Large intestine (tissue), 3 donors: Measurements from ENCODE around the gene KRT28. TPM values are rescaled to one million over a fixed set of nuclear protein-coding genes. Genes with fewer than 3 reads are reported as not detected.

Source experiments
- DNase-seq, 2 donors: peaks; one replicate each; pipeline versions ENCODE4 v3.0.0 to v3.0.0-alpha.2; 2013
- H3K27ac ChIP-seq: one replicate; pipeline ENCODE4 v1.5.1; 2013; ENCODE audit warnings: low read length
- H3K27me3 ChIP-seq: 2 replicates; pipeline ENCODE4 v1.6.1; 2013; ENCODE audit warnings: low read length; ENCODE audit not compliant: control insufficient read depth, insufficient read depth
- H3K36me3 ChIP-seq: 2 replicates; pipeline ENCODE4 v1.6.1; 2013; ENCODE audit warnings: low read length; ENCODE audit not compliant: control insufficient read depth, insufficient read depth
- H3K4me1 ChIP-seq: one replicate; pipeline ENCODE4 v1.6.1; 2013; ENCODE audit warnings: low read length; ENCODE audit not compliant: control insufficient read depth, insufficient read depth
- H3K4me3 ChIP-seq: one replicate; pipeline ENCODE4 v1.5.1; 2013; ENCODE audit warnings: low read length
- H3K9me3 ChIP-seq: one replicate; pipeline ENCODE4 v1.6.1; 2013; ENCODE audit warnings: mild to moderate bottlenecking, low read depth, low read length, moderate library complexity; ENCODE audit not compliant: control insufficient read depth
- WGBS: methylation state at CpG from one replicate; pipeline ENCODE4 v1.1.5; 2013; ENCODE audit warnings: low lambda C conversion rate; ENCODE audit not compliant: insufficient coverage; 5-methylcytosine and 5-hydroxymethylcytosine counted together
- polyA plus RNA-seq: library from polyadenylated mRNA; unstranded; fragments of 120-200 nt; gene quantifications from one replicate; pipeline ENCODE4 v1.2.1, GENCODE V29; 2013

The KRT28 gene
- polyA plus RNA-seq, 1 donor: not detected

DNA sequence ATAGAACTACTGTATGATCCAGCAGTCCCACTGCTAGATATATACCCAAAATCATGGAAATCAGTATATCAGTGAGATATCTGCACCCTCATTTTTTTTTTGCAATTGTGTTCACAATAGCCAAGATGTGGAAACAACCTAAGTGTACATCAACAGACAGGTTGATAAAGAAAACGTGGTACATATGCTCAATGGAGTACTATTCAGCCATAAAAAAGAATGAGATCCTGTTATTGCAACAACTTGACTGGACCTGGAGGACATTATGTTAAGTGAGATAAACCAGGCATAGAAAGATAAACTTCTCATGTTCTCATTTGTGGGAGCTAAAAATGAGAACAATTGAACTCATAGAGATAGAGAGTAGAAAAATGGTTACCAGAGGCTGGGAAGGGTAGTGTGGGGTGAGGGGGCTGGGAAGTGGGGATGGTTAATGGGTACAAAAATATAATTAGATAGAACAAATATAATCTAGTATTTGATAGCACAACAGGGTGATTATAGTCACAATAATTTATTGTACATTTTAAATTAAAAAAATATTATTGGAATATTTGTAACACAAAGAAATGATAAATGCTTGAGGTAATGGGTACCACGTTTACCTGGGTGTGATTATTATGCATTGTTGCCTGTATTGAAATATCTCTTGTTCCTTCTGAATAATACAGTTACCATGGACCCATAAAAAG lies 30.5 kb upstream of the KRT28 start:
- Histone ChIP-seq H3K9me3 (no peaks in the 10 kb centered on the region), H3K4me1 (no peaks in the 10 kb centered on the region), H3K4me3 (no peak overlapping the region), H3K27ac (no peak overlapping the region), H3K36me3 (peaks cover 6% of the 10 kb centered on the region), H3K27me3 (no peaks in the 10 kb centered on the region)
- whole genome bisulfite sequencing: no CpG with 5 or more reads among the region's 2 CpGs
- DNase-seq: no peak

DNA sequence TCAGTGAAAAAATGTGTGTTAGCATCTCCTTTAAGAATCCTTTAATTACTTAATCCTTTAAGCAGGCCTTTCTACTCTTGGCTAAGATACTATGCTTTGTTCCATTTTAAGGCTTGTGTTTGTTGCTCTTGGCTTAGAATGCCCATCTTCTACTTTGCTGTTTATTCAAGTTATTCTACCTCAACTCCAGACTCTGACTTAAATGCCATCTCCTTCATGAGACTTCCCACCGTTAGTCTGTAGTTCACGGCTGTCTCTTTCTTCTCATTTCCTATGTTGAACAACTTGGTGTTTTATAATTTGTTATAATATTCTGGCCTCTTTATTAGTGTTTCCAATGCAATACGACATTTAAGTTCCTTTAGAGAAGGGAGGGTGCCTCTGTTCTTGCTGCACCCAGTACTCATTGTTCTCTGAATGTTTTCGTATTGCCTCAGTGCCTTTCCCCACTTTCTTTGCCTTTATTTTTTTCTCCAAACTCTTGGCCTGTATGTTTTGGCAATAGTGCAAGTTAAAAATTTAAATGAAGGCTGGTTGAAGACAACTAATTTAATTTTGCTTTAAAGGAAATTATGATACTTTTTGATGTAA lies 28.8 kb upstream of the KRT28 start:
- 95% methylated on average over 3 of the region's 4 CpGs for WGBS
- Histone ChIP-seq H3K9me3 (no peaks in the 10 kb centered on the region), H3K27me3 (no peaks in the 10 kb centered on the region), H3K4me3 (no peak overlapping the region), H3K36me3 (no peaks in the 10 kb centered on the region), H3K4me1 (no peaks in the 10 kb centered on the region), H3K27ac (no peak overlapping the region)
- no peak for DNase-seq

DNA sequence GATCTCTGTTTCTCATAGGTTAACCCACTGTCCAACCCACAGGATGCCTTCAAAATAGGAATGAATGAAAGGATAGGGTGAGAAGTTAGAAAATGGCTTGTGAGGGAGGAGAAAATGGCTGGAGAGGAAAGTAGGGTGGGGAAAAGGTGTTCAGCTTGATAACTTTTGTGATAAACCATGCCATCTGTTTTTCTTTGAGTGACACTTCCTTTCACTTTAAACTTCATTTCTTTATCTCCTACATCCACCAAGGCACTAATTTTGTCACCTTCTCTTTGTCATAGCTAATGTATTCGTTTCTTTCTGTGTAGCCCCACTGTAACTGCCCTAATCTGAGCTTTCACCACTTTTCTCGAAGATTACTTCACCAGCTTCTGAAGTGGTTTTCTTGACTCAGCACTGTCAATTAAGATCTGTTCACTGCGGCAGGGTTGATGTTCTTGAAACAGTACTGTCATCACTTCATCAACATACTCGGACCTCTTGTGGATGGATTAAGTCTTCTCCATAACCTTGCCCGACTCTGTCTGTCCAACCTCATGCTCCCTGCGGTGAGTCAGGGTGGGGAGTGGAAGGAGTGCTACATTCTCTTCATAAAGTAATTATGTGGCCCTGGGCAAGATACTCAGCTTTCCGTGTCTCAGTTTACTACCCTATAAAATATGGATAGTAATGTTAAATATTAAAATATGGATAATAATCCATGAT lies 28.1 kb upstream of the KRT28 start:
- H3K4me3 ChIP-seq: no peak overlapping the region
- H3K9me3 ChIP-seq: no peaks in the 10 kb centered on the region
- no peak overlapping the region for H3K27ac ChIP-seq
- DNase-seq: no peak
- no peaks in the 10 kb centered on the region for H3K4me1 ChIP-seq
- 67% methylated on average over 1 of the region's 7 CpGs for WGBS
- no peaks in the 10 kb centered on the region for H3K36me3 ChIP-seq
- no peaks in the 10 kb centered on the region for H3K27me3 ChIP-seq

DNA sequence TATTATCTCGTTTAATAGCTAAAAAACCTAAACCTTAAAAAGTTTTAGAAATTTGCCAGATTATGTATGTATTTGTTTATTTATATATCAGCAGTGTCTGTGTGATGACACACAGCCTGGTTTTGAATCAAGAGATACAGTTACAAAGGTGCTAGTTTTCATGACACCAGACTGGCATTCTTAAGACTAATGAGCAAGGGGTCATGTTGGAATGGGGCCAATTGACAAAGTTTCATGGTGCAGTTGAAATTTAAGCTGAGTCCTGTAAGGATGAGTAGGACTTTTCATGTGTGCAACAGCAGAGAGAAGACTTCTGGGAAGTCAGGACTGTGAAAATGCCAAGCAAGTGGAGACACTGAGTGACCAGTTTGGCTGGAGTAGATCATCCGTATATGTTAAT lies 25.8 kb upstream of the KRT28 start:
- no peak overlapping the region for H3K27ac ChIP-seq
- no peaks in the 10 kb centered on the region for H3K27me3 ChIP-seq
- H3K36me3 ChIP-seq: no peaks in the 10 kb centered on the region
- H3K4me1 ChIP-seq: no peaks in the 10 kb centered on the region
- DNase-seq: no peak
- no peak overlapping the region for H3K4me3 ChIP-seq
- WGBS: no CpG with 5 or more reads among the region's 2 CpGs
- H3K9me3 ChIP-seq: no peaks in the 10 kb centered on the region

DNA sequence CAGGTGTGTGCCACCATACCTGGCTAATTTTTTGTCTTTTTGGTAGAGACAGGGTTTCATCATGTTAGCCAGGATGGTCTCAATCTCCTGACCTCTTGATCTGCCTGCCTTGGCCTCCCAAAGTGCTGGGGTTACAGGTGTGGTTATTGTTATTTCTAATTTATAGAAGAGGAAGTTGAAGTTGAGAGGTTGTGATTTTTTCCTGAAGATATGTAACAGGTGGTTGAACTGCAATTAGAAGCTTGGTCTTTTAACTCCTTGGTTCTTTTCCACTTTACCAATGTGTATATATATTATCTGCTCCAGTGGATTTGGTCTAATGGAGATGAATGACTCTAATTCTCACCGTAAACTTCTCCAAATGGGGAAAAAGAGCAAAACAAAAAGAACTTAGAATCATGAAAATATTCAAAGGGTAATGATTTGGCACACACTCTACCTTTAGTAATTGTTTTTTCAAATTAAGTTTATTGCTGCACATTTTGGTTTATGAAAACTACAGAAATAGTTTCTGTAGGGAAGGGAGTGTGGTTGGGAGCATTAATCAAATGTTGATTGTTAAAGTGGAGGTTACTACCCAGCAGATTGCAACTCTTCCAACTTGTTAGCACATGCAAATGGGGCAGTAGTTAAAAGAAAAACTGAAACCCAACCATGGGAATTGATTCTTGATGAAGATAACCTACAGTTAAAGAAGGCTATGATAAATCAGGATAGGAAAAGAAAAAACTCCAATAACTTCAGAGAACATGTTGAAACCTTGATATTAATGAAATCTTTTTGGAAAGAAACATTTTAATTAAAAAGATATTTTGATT lies 24.5 kb upstream of the KRT28 start:
- no peak for DNase-seq
- Histone ChIP-seq H3K36me3 (no peaks in the 10 kb centered on the region), H3K27ac (no peak overlapping the region), H3K9me3 (no peaks in the 10 kb centered on the region), H3K4me3 (no peak overlapping the region), H3K27me3 (no peaks in the 10 kb centered on the region), H3K4me1 (no peaks in the 10 kb centered on the region)
- WGBS: 100% methylated on average over 1 of the region's 1 CpG

DNA sequence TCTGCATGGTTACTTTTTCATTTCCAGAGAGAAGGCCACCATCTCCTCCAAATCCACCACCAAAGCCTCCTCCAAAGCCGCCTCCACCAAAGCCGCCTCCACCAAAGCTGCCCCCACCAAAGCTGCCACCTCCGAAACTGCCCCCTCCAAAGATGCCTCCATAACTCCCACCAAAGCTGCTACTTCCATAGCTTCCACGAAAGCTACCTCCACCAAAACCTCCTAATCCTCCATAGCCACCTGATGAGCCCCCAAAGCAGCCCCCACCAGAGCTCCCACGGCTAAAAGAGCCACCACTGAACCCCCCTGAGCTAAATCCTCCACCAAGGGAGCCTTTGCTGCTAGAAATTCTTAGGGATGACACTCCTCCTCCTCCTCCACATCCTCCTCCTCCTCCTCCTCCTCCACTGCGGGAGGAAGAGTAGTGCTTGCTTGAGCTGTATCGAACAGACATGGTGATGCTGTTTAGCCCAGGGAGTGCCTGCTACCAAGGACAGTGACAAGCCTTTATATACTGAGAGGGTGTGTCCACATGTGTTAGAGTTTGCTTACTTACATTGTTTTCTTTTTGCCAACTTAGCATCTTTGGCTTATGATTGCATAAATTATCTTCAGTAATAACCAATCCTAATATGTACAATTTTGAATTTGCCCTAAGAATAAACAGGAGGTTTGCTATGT lies 22.5 kb upstream of the KRT28 start, which contains the start of gene KRT10:
TSS of gene KRT10 (minus strand) at position 483 of the 681 bp plus-strand sequence. CDS start at position 454, 29 bp downstream.
- H3K9me3 ChIP-seq: no peaks in the 10 kb centered on the region
- no peaks in the 10 kb centered on the region for H3K4me1 ChIP-seq
- peaks cover 3% of the 10 kb centered on the region for H3K36me3 ChIP-seq
- no CpG with 5 or more reads among the region's 7 CpGs for WGBS
- H3K27me3 ChIP-seq: no peaks in the 10 kb centered on the region
- no peak within 1 kb of the TSS for H3K4me3 ChIP-seq
- DNase-seq: no peak
- no peak within 1 kb of the TSS for H3K27ac ChIP-seq

DNA sequence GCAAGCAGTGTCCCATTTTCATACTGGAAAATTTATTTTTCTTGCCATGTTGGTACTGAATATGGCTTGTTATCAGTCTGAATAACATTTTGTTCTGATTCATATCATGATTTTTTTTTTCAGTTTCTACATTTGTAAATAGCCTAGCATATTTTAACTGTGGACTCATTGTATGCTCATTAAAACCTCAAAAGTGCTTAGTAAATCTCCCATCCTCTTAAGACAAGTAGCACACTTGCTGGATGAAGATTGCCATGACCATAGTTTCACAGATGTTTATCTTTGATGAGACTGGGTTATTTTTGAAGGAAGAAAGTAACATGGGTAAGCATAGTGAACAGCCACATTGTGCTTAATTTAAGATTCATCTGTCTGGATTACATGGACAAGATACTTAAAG lies 21.8 kb upstream of the KRT28 start:
- Histone ChIP-seq H3K36me3 (peaks cover 8% of the 10 kb centered on the region), H3K27ac (no peak overlapping the region), H3K4me1 (no peaks in the 10 kb centered on the region), H3K27me3 (no peaks in the 10 kb centered on the region), H3K9me3 (no peaks in the 10 kb centered on the region), H3K4me3 (no peak overlapping the region)
- no peak for DNase-seq

DNA sequence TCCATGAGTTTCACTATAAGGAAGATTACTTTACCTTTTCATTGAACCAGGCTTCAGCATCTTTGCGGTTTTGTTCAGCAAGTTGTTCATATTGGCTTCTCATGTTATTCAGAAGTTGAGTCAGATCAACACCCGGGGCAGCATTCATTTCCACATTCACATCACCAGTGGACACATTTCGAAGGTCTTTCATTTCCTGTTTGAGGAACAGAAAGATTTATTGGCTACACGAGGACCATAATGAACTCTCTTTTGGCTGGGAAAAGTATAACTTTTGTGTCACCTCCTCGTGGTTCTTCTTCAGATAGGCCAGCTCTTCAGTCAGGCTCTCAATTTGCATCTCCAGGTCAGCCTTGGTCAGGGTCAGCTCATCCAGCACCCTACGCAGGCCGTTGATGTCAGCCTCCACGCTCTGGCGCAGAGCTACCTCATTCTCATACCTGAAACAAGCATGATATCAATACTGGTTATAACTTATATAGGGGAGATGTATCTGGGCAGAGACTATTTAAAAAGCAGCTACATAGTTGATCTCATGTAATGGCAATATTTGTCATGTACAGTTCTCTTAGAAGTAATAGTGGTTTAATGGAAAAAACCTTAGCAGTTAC lies 20.6 kb upstream of the KRT28 start:
- Histone ChIP-seq H3K4me1 (no peaks in the 10 kb centered on the region), H3K36me3 (peaks cover 8% of the 10 kb centered on the region), H3K4me3 (no peak overlapping the region), H3K9me3 (no peaks in the 10 kb centered on the region), H3K27ac (no peak overlapping the region), H3K27me3 (no peaks in the 10 kb centered on the region)
- no peak for DNase-seq
- WGBS: no CpG with 5 or more reads among the region's 9 CpGs

DNA sequence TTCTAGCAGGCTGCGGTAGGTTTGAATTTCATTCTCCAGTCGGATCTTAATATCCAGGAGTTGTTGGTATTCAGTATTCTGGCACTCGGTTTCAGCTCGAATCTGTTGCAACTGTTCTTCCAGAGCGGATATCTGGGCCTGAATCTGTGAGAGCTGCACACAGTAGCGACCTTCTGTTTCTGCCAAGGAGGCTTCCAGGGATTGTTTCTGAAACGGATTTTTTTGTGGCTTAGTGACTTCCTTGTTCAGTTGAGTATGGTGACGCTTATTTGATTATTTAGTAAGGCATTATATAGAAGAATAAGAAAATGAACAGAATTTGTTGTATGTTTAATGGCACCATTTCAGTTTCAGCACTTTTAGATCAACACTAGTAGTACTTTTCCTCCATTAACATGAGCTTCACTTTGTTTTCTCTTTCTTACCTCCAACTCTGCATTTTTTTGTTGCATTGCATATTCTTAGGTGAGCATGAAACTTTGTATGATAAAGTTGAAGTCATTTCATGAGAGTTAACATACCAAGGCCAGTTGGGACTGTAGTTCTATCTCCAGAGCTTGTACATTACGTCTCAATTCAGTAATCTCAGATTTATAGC lies 19.9 kb upstream of the KRT28 start:
- peaks cover 8% of the 10 kb centered on the region for H3K36me3 ChIP-seq
- no peaks in the 10 kb centered on the region for H3K27me3 ChIP-seq
- peak overlapping the region; percentile 56 for H3K4me3 ChIP-seq
- DNase-seq: peak in 1 of 2 donors; percentile 22
- no peaks in the 10 kb centered on the region for H3K9me3 ChIP-seq
- WGBS: 38% methylated on average over 1 of the region's 9 CpGs
- peak overlapping the region; percentile 54 for H3K27ac ChIP-seq
- no peaks in the 10 kb centered on the region for H3K4me1 ChIP-seq
